Measurements from ENCODE around the gene CCNA2.
A peak's percentile ranks its signal among the peaks of the same experiment; 100 is the strongest.

The CCNA2 gene

DNA sequence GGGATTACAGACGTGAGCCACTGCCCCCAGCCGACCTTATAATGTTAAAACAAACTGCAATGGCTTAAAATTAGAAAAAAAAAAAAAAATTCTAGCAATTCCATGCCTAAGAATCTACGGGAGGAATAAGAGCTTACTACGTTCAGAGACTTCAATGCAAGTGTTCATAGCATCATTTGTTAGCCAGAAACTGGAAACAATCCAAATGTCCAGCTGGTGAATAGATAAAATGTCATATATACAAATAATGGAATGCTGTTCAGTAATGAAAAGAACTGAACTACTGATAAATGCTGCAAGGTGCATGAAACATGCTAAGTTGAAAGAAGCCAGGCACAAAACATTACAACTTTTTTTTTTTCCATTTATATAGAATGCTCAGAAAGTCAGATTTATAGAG, 17.3 kb downstream of the CCNA2 start:
- DNase-seq (ENCODE audit: insufficient read length, low spot score) = no peak

DNA sequence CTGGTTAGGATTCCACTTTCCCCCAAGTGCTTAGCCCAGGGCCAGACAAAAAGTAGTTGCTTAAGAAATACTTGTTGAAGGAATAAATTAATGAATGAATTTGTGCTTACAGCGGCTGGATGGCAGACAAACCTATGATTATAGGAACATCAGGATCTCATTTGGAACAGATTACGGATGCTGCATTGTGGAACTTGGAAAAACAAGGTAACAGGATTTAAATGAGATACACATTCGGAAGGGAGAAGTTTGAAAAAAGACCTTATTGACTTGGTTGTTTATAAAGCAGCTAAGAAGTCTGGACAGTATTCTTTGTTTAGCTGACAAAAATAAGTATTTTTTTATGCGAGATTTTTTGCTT, 22.0 kb downstream of the CCNA2 start:
- FAIRE-seq (peak; percentile 75), DNase-seq (ENCODE audit: insufficient read length, low spot score) (no peak)

More for the DNA sequence above, 17.3 kb downstream of the CCNA2 start:
- FAIRE-seq = no peak

DNA sequence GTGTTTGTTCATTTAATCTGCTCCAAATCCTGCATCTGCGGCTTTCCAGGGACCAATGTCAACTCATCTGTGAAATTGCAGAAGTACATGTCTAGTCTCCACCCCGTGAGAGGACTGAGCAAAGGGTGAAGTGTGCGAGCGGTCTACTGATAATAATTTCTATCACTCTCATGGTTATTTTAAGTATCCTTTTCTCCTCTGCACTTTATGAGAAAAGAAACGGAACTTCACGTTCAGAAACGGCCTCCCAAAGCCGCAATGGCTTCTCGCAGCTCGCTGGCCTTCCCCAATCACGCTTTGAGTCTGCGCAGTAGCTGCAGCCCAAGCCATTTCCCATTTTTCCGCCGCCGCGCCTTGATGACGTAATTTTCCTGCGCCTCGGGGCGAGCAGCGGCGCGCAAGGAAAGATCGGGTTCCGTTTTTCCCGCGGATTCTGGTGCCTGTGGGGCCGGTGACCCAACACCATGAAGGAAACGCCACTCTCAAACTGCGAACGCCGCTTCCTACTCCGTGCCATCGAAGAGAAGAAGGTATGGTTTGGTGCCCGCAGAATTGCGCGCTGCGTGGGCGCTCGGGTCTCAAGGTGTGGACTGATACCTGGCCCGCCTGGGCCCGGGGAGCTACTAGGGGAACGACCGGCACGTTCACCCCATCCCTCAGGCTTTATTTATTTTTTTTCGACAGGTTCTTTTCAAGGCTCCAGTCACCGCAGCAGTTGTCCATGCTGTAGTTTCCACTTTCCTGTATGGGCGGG, 22.5 kb downstream of the CCNA2 start, which contains the start of gene EXOSC9:
EXOSC9 (plus strand) TSS at position 363 of the 754 bp plus-strand sequence; CDS start at position 465, 102 bp downstream.
- FAIRE-seq = peak; percentile 99

DNA sequence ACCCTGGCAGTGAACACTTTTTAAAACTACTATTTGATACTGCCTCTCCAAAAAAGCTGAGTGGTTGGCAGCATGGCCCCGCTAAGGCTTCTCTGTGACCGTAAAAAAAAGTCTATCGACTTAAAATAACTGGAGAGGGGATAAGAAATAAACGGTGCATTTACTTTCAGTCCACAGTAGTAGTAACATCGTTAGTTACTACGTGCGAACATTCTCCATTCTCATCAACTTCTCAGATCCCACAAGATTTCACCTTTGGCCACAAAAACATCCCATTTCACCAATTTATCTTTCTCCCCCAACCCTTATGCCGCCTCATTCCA, 23.1 kb downstream of the CCNA2 start:
- no peak for FAIRE-seq
- DNase-seq (ENCODE audit: insufficient read length, low spot score) = no peak

More for the DNA sequence above, 22.5 kb downstream of the CCNA2 start, which contains the start of gene EXOSC9:
- DNase-seq (ENCODE audit: insufficient read length, low spot score) = peak; percentile 51

DNA sequence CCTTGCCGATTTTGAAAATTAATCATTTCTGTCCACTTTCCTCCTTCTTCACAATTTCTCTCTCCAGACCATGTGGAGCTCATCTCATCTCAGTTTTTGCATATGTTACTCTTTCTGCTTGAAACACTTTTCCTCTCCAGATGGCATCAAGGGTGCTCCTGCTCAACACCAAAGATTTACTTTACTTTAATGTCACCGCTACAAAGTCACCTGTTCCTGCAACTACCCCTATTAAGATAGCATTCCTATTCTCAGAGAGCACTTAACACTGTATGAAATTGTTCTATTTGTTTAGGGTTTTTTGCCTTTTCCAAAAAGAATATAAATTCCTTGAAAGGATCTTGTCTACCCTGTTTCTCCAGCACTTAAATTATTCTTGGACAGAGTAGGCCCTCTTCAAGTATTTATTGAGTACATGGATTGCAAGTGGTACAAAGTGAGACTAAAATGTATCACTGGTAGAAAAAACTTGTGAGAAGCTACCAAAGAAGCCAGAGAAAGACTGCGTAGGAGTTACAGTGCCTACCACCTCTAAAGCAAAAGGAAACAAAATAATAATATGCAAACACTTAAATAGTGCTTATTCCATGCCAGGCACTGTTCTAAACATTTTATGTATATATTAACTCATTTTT, 23.7 kb downstream of the CCNA2 start:
- DNase-seq (ENCODE audit: insufficient read length, low spot score) (no peak), FAIRE-seq (no peak)

DNA sequence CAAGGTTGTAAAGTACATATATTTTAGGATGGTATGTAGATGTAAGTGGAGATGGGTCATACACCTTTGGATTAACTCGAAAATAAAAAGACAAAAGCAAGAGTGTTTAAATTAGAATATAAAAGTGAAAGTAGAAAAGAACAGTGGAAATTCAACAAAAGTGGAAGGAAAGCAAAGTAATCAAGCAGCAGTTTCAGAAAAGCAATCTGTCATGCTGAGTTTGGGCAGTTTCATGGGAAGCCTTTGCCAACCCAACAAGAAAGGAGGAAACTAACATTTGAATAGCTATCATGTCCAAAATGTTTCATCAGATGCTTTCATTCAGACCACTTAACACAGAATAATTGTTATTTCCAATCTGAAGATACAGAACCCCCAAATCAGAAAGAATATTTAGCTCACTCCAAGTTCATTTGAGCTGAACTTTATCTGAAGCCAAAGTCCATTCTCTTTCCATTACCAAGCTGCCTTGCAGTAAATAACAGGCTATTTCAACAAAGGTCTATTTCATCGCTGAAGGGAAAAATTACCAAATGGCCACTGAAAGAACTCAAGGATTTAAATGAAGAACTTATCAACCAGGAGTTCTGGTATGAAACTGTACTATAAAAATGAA, 24.4 kb downstream of the CCNA2 start:
- FAIRE-seq (peak; percentile 57), DNase-seq (ENCODE audit: insufficient read length, low spot score) (no peak)

DNA sequence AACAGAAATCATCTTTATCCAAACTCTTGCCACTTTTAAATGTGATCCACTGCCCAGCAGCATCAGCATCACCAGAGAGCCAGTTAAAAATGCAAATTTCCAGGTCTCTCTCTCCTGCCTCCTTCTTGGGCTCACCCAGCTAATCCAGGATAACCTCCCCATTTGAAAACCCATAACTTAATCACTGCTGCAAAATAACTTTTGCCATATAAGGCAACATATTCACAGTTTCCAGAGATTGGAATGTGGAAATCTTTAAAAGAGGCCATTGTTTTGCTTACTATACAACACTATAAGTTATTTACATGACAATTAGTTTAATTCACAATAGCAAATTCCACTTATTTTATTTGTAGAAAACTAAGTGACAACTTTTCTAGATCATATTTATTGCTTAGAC, 27.4 kb downstream of the CCNA2 start:
- DNase-seq (ENCODE audit: insufficient read length, low spot score) = no peak

DNA sequence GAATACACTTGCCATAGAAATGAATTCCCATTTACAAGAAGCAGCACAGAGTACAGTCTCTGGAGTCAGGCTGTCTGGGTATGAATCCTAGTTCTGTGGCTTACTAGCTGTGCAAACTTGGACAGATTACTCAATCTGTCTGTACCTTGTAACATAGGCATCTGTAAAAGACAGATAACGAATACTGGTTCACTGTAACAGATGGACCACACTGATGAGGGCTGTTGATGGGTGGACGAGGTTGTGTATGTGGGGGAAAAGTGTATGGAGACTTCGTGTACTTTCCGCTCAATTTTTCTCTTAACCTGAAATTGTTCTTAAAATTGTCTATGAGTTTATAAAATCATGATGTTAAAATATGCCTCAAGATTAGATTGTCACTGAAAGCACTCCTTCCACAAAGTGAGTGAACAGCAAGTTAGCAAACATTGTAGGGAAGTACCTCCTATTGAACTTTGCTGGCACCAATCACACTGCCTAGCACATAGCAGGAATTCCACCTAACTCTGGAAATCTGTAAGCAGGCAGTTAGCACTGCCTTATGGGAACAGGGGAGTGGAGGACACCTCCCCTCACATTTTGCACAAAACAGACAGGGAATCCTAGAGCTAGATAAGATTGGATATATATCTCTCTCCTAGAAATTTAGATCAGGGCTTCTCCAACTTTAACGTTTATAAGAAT, 29.0 kb downstream of the CCNA2 start:
- DNase-seq (ENCODE audit: insufficient read length, low spot score) = no peak
- FAIRE-seq = no peak

More for the DNA sequence above, 27.4 kb downstream of the CCNA2 start:
- FAIRE-seq = no peak

DNA sequence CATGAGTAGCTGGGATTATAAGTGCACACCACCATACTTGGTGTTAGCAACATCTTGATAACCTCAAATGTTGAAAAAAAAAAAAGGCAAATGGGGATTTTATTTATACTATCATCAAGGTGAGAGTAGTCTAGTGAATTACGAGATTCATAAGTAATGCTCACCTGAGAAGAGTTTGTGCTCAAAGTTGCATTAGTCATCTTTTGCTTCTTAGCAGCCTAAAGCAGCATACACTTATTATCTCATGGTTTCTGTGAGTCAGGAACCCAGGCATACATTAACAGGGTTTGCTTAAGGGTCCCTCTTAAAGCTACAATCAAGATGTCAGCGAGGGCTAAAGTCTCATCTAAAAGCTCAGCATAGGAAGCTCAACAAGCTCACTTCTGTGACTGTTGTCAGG, 30.7 kb downstream of the CCNA2 start:
- DNase-seq (ENCODE audit: insufficient read length, low spot score) (no peak), FAIRE-seq (no peak)

DNA sequence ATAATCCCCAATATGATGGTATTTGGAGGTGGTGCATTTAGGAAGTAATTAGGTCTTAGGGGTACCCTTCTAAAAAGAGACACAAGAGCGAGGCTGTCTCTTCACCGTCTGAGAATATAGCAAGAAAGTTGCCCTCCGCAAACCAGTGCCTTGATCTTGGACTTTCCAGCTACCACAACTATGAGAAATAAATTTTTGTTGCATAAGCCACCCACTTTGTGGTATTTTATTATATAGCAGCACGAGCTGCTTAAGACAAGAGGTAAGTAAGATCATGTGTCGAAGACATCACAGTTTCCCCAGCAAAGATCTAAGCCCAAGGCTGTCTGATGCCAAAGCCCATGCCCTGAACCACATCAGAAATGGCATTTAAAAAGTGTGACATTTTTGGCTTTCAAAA, 32.2 kb downstream of the CCNA2 start:
- FAIRE-seq (no peak), DNase-seq (ENCODE audit: insufficient read length, low spot score) (no peak)

DNA sequence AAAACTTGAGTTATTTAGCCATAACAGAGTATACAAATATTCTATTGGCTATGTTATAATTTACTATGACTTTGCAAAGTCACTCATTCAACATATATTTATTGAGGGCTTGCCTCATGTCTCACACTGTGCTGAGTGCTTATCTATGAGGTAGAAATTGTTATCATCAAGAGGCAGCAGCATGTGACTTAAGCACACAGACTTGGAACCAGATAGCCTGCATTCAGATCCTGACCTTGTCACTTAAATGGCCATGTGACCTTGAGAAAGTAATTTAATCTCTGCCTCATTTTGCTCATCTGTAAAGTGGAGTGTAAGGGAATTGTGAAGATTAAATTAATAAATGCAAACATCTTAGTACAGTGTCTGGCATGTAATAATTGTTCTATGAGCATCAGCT, 32.7 kb downstream of the CCNA2 start:
- no peak for FAIRE-seq
- DNase-seq (ENCODE audit: insufficient read length, low spot score) = no peak

DNA sequence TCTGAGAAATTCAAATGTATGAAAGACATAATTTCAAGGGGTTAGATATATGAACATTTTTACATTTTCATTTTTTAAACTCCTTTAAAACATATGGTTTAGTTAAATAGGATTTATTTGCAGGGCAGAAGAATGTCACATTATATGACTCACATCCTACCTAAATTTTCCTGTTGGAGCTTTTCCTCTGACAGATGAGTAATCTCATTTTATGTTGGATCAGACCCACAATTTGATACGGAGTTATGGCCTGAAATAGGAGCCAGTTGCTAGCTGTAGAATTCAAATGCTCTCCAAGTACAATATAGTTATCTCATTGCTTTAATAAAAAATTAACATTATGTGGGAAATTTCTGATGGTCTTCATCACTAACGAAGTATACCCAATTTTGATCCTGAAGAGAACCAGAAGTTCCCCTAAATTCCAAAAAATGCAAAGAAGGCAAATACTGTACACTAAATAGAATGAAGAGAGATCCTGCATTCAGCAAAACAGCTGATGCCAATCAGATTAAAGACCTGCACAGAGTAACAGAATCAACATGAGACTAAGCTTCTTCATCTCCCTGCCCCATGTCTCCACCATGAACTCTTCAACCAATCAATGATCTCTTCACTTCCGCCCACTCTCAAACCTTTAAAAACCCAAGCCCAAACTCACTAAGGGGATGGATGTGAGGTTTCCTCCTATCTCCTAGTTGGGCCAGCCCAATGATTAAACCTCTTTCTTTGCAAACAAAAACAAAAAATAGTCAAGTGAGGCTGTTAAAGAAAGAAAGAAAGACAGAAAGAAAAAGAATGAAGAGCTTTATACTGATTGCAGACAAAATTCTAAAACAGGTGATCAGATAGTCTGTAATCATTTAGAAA, 33.5 kb downstream of the CCNA2 start:
- no peak for DNase-seq (ENCODE audit: insufficient read length, low spot score)
- FAIRE-seq = no peak

DNA sequence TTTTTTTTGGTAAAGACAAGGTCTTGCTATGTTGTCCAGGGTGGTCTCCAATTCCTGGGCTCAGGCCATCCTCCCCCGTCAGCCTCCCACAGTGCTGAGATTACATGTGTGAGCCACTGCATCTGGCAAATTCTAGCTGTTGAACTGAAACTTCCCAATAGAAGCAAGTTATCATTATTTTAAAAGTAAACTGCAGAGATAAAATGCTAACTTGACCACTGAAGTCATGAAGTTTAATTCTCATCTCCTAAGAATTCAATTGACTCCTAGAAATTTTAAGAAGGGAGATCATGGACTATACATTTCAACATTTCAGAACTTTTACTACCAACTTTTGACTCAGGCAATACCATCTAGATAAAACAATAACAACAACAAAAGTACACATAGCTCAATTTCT, 34.2 kb downstream of the CCNA2 start:
- no peak for FAIRE-seq
- no peak for DNase-seq (ENCODE audit: insufficient read length, low spot score)

DNA sequence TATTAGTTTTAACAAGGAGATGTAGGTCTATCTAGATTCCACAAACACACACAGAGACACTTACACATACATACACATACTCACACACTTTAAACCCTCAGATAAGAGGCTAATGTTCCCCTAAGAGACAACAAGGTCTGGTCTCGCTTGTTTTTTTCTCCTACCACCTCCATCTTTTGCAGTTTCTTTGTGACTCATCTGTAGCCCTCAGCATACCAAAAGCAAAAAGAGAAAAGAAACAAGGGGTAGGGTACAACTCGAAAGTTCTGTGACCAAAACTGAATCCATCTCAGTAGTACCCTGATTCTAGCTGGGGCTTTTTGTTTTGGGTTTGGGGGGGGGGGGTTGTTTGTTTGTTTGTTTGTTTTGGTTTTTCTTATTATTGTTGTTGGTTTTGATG, 34.8 kb downstream of the CCNA2 start:
- FAIRE-seq (peak; percentile 31), DNase-seq (ENCODE audit: insufficient read length, low spot score) (no peak)

DNA sequence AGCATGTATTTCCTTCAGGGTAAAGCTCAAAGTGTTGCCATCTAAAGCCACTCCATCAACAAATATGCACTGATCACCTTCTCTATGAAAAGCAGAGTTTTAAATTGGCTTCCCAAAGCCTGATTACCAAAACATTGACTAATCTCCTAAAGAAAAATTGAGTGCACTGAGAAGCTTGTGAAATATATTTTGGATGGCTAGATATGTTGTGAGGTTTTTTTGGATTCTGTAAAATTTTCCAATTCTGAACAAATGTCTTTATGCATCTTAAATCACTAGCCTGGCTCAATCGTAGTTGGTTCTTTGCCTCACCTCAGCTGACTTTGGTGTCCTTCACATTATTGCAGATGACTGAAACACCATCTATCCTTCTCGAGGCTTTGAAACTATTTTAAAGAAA, 37.5 kb downstream of the CCNA2 start:
- no peak for DNase-seq (ENCODE audit: insufficient read length, low spot score)

DNA sequence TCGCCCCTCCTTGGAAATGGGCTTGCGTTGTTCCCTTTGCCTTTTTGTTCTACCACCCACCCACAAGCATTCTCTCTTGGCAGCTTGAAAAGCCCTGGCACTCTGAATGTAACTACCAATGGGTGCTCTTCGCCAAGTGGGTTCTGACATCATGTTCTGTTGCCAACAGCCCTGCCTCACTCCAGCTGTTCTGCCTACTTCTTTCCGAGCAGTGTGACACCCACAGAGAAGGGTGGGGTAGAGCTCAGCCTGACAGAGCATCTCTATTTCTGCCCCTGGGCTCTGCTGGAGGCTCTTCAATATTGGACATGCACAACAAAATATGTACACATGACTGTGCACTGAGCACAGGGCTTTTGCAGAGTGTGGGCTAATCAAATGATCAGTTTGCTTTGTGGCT, 38.2 kb downstream of the CCNA2 start:
- no peak for FAIRE-seq
- no peak for DNase-seq (ENCODE audit: insufficient read length, low spot score)

More for the DNA sequence above, 37.5 kb downstream of the CCNA2 start:
- FAIRE-seq = no peak

DNA sequence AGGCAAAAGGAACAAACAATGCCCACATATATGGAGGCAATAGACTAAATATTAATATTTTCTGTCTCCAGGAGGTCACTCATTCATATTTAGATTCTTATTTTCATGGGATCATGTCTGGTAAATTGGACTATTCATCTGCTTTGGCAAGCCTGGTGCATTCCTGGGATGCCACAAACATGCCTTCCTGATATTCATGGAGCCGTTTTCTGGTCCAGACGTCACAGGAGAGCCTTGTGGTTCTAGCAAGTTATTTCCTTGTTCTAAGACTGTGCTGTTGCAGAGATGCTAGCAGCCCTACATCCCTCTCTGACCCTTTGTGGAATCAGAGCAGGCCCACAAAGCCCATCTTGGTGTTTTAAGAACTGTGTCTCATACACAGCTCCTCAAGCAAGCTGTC, 38.7 kb downstream of the CCNA2 start:
- FAIRE-seq = no peak
- no peak for DNase-seq (ENCODE audit: insufficient read length, low spot score)

DNA sequence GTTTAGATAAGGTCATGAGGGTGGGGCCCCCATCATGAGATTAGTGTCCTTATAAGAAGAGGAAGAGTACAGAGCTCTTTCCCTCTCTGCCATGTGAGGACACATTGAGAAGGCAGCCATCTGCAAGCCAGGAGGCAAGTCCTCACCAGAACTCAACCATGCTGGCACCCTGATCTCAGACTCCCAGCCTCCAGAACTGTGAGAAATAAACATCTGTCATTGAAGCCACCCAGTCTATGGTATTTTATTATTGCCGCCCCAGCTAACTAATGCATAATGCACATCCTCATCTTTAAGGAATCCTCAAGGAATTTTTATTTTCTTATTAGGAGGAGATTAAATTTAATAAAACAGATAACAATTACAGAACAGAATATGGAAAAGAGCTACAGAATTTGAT, 39.3 kb downstream of the CCNA2 start:
- DNase-seq (ENCODE audit: insufficient read length, low spot score) (no peak), FAIRE-seq (no peak)

DNA sequence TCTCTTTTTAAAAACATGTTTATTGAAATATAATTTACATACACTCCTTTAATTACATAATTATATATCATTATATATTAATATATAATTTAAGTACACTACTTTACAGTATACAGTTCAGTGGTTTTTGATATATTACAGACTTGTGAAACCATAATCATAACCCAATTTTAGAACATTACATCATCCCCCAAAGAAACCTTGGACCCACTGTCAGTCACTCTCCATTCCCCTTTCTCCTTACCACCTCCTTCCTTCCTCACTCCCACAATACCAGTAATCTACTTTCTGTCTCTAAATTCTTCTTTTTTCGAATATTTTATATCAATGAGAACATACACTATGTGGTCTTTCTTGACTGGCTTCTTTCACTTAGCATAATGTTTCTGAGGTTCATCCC, 40.5 kb downstream of the CCNA2 start:
- no peak for DNase-seq (ENCODE audit: insufficient read length, low spot score)
- no peak for FAIRE-seq

DNA sequence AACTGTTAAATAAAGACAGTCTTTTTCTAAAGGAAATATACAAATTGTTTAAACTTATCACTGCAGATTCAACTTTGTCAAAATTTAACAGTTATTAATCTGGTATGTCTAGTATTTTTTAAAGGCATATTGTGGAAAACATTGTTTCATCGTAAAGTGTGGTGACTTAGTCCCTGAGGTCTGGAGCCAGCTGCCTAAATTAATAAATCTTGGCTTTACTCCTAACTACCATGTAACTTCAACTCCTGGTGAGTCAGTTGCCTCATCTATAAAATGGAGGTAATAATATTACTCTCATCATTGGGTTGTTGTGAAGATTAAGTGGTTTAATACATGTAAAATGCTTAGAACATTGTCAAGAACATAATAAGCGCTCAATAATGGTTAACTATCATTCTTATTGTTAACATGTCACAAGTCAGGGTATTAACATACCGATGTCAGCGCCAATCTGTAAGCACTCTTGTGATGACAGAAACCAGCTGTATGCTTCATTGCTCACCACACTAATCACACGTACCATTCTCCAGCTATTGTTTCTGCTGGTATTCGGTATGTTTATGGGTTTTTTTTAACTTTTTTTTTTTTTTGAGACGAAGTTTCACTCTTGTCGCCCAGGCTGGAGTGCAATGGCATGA, 44.6 kb downstream of the CCNA2 start:
- no peak for DNase-seq (ENCODE audit: insufficient read length, low spot score)
- FAIRE-seq = no peak
